GM19324 (cell line): ENCODE measurements around the gene RBM34.
"Not testable (repeated sequence)": the region's sequence is repeated elsewhere in the genome, so short reads cannot be mapped to it uniquely, and the experiment has no call there.

Experiments
- ATAC-seq: cut with Tn5 transposase; IDR thresholded peaks from one replicate; pipeline ENCODE4 v1.9.1; 2021; ENCODE audit warnings: mild to moderate bottlenecking, moderate library complexity; ENCODE audit not compliant: unreplicated experiment, low FRiP score

RBM34 gene

GRCh38 chr1:235093013-235093695 lies 67.9 kb downstream of the RBM34 start:
- no peak for ATAC-seq

- not testable (repeated sequence) for ATAC-seq
Observed at GRCh38 chr1:235092415-235092814, 68.6 kb downstream of the RBM34 start.

GRCh38 chr1:235092045-235092406 lies 69.0 kb downstream of the RBM34 start:
- not testable (repeated sequence) for ATAC-seq

GRCh38 chr1:235091319-235092044 lies 69.6 kb downstream of the RBM34 start:
- not testable (repeated sequence) for ATAC-seq

GRCh38 chr1:235090406-235091069 lies 70.5 kb downstream of the RBM34 start:
- no peak for ATAC-seq

GRCh38 chr1:235088907-235089306 lies 72.1 kb downstream of the RBM34 start:
- no peak for ATAC-seq

GRCh38 chr1:235088430-235088829 lies 72.6 kb downstream of the RBM34 start:
- ATAC-seq = no peak

- no peak for ATAC-seq
Observed at GRCh38 chr1:235087906-235088305, 73.1 kb downstream of the RBM34 start.

GRCh38 chr1:235085411-235086117 lies 75.5 kb downstream of the RBM34 start:
- ATAC-seq = not testable (repeated sequence)
